Measurements from ENCODE around the gene SOX6. TPM values are rescaled to one million over a fixed set of nuclear protein-coding genes. Genes with fewer than 3 reads are reported as not detected.
"Not testable (repeated sequence)": the region's sequence is repeated elsewhere in the genome, so short reads cannot be mapped to it uniquely, and the experiment has no call there.

The SOX6 gene
- total RNA-seq, 1 donor from 2014 or later: 1.6 TPM

GRCh38 chr11:15927196-15927863 is 429.0 kb downstream of the SOX6 start:
- intact Hi-C loops (cut with DNase I): no loop called here
- no peaks in the 10 kb centered on the region for H3K27me3 ChIP-seq
- no peaks in the 10 kb centered on the region for H3K36me3 ChIP-seq
- no peak overlapping the region for H3K27ac ChIP-seq
- no peaks in the 10 kb centered on the region for H3K9me3 ChIP-seq
- TF ChIP-seq, protein P1, sequence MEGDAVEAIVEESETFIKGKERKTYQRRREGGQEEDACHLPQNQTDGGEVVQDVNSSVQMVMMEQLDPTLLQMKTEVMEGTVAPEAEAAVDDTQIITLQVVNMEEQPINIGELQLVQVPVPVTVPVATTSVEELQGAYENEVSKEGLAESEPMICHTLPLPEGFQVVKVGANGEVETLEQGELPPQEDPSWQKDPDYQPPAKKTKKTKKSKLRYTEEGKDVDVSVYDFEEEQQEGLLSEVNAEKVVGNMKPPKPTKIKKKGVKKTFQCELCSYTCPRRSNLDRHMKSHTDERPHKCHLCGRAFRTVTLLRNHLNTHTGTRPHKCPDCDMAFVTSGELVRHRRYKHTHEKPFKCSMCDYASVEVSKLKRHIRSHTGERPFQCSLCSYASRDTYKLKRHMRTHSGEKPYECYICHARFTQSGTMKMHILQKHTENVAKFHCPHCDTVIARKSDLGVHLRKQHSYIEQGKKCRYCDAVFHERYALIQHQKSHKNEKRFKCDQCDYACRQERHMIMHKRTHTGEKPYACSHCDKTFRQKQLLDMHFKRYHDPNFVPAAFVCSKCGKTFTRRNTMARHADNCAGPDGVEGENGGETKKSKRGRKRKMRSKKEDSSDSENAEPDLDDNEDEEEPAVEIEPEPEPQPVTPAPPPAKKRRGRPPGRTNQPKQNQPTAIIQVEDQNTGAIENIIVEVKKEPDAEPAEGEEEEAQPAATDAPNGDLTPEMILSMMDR (IDR thresholded peaks at IDR 0.05): no peak
- DNase-seq (ENCODE audit: low spot score in 2 of 2): peak in 1 of 2 donors; percentile 13
- H3K4me1 ChIP-seq: no peaks in the 10 kb centered on the region
- no peak overlapping the region for H3K4me3 ChIP-seq

DNA sequence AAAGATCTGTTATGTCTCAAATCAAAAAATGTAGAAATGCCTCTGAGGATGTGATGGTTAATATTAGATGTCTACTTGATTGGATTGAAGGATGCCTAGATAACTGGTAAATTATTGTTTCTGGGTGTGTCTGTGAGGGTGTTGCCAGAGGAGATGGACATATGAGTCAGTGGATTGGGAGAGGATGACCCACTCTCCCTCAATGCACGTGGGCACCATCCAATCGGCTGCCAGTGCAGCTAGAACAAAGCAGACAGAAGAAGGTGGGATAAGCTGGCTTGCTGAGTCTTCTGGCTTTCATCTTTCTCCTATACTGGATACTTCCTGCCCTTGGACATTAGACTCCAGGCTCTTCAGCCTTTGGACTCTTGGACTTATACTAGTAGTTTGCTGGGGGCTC is 430.3 kb downstream of the SOX6 start:
- peak in 1 of 2 donors; percentile 12 for DNase-seq (ENCODE audit: low spot score in 2 of 2)
- TF ChIP-seq, protein P1 (IDR thresholded peaks at IDR 0.05): no peak

GRCh38 chr11:15923183-15923582 is 433.2 kb downstream of the SOX6 start:
- no peak overlapping the region for H3K27ac ChIP-seq
- DNase-seq (ENCODE audit: low spot score in 2 of 2): peak in 1 of 2 donors; percentile 24
- no peak overlapping the region for H3K4me3 ChIP-seq
- H3K4me1 ChIP-seq: no peaks in the 10 kb centered on the region
- intact Hi-C loops (cut with DNase I): no loop called here
- no peaks in the 10 kb centered on the region for H3K9me3 ChIP-seq
- TF ChIP-seq, protein P1 (IDR thresholded peaks at IDR 0.05): no peak
- H3K36me3 ChIP-seq: no peaks in the 10 kb centered on the region
- H3K27me3 ChIP-seq: no peaks in the 10 kb centered on the region

More for the DNA sequence above, 430.3 kb downstream of the SOX6 start:
- intact Hi-C loops (cut with DNase I): no loop called here
- Histone ChIP-seq H3K4me1 (no peaks in the 10 kb centered on the region), H3K9me3 (no peaks in the 10 kb centered on the region), H3K36me3 (no peaks in the 10 kb centered on the region), H3K4me3 (no peak overlapping the region), H3K27ac (no peak overlapping the region), H3K27me3 (no peaks in the 10 kb centered on the region)

DNA sequence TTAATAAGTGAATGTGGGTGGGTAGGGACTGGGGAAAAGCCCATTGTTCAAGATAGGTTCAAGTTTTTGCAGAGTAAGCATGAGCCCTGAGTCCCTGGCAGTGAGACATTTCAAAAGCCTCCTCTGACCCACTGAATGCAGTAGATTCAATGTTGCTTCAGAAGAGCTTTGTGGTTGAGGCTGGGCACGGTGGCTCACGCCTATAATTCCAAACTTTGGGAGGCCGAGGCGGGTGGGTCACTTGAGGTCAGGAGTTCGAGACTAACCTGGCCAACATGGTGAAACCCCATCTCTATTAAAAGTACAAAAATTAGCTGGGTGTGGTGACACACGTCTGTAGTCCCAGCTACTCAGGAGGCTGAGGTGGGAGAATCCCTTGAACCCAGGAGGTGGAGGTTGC is 433.6 kb downstream of the SOX6 start:
- H3K4me1 ChIP-seq; H3K27me3 ChIP-seq; H3K36me3 ChIP-seq; intact Hi-C loops (cut with DNase I); H3K27ac ChIP-seq; H3K9me3 ChIP-seq; H3K4me3 ChIP-seq: not testable (repeated sequence)
- peak in 1 of 2 donors; percentile 38 for DNase-seq (ENCODE audit: low spot score in 2 of 2)

DNA sequence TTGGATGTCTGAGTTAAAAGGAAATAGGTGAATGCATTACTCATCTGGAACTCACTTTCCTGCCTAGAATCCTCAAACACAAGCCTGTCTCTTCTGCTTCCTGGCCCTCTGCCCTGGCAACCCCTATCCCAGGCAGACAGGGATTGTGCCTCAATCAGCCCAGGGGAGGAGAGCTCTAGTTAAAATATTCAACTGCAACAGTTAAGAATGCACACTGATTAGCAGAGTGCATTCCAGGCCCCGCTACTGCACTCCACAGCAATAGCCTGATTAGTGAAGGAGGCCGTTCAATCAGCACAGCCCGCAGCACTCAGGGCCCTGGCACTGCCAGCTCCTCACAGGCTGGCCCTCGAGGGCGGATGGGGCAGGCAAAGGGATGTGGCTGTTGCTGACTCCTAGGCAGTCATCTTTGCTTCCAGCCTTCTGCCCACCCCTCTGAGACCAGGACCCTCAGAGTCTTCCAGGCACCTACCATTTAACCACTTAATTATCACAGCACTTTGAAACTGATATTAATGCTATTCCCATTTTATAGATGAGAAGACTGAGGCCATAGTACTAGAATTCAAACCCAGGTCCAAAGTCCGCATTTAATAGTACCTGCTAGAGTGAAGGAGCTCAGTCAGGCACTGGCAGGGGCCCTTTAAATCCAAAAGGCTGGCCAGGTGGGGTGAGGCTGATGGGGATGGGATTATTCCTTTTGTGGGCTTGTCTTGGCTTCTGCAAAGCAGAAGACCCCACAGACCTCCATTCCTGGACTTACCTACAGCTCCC is 435.3 kb downstream of the SOX6 start:
- TF ChIP-seq, protein P1 (IDR thresholded peaks at IDR 0.05): no peak

GRCh38 chr11:15918674-15919073 is 437.7 kb downstream of the SOX6 start:
- H3K9me3 ChIP-seq: no peaks in the 10 kb centered on the region
- no peaks in the 10 kb centered on the region for H3K36me3 ChIP-seq
- no peak overlapping the region for H3K4me3 ChIP-seq
- intact Hi-C loops (cut with DNase I): no loop called here
- H3K4me1 ChIP-seq: no peaks in the 10 kb centered on the region
- H3K27ac ChIP-seq: no peak overlapping the region
- no peak for DNase-seq (ENCODE audit: low spot score in 2 of 2)
- no peaks in the 10 kb centered on the region for H3K27me3 ChIP-seq
- TF ChIP-seq, protein P1 (IDR thresholded peaks at IDR 0.05): no peak

More for the DNA sequence above, 435.3 kb downstream of the SOX6 start:
- Histone ChIP-seq H3K9me3 (no peaks in the 10 kb centered on the region), H3K27me3 (no peaks in the 10 kb centered on the region), H3K36me3 (no peaks in the 10 kb centered on the region), H3K27ac (no peak overlapping the region), H3K4me3 (no peak overlapping the region), H3K4me1 (no peaks in the 10 kb centered on the region)
- intact Hi-C loops (cut with DNase I): no loop called here
- DNase-seq (ENCODE audit: low spot score in 2 of 2): no peak

All from ascending aorta (tissue), 2 donors.